Mesenchymal stem cell (in vitro differentiated cells and primary cell): ENCODE data around the gene FAM120C. TPM values are rescaled to one million over a fixed set of nuclear protein-coding genes. Genes with fewer than 3 reads are reported as not detected.

ENCODE experiments used
- DNase-seq: peaks from one replicate; pipeline ENCODE4 v3.0.0-alpha.2; 2013
- H2AFZ ChIP-seq: one replicate; pipeline ENCODE4 v1.6.1; 2013; ENCODE audit warnings: low read depth, mild to moderate bottlenecking, control low read depth, inconsistent platforms, low read length, moderate library complexity
- H2AK5ac ChIP-seq: 2 replicates; pipeline ENCODE4 v1.6.1; 2013; ENCODE audit warnings: low read length, moderate library complexity, mild to moderate bottlenecking, inconsistent platforms; ENCODE audit not compliant: severe bottlenecking
- H2BK120ac ChIP-seq: one replicate; pipeline ENCODE4 v1.6.1; 2013; ENCODE audit warnings: low read depth, mild to moderate bottlenecking, inconsistent platforms, low read length, moderate library complexity
- H2BK12ac ChIP-seq, 2 experiments: one replicate each; pipeline ENCODE4 v1.6.1; 2013; ENCODE audit warnings: inconsistent platforms in 2 of 2, low read length in 2 of 2, mild to moderate bottlenecking in 2 of 2, moderate library complexity in 2 of 2, control low read depth in 1 of 2
- H2BK15ac ChIP-seq: one replicate; pipeline ENCODE4 v1.6.1; 2013; ENCODE audit warnings: mild to moderate bottlenecking, low read depth, inconsistent platforms; ENCODE audit not compliant: poor library complexity, severe bottlenecking
- H2BK5ac ChIP-seq: 2 replicates; pipeline ENCODE4 v1.6.1; 2013; ENCODE audit warnings: low read depth, mild to moderate bottlenecking, low read length, control low read depth, inconsistent platforms; ENCODE audit not compliant: poor library complexity, severe bottlenecking
- H3K14ac ChIP-seq, 2 experiments: one replicate each; pipeline ENCODE4 v1.6.1; 2013; ENCODE audit warnings: inconsistent platforms in 2 of 2, low read length in 2 of 2, control low read depth in 1 of 2, mild to moderate bottlenecking in 1 of 2, moderate library complexity in 1 of 2
- H3K18ac ChIP-seq, 2 experiments: one replicate each; pipeline ENCODE4 v1.6.1; 2013; ENCODE audit warnings: inconsistent platforms in 2 of 2, low read length in 2 of 2, control low read depth in 1 of 2, low read depth in 1 of 2, mild to moderate bottlenecking in 1 of 2
- H3K23ac ChIP-seq, 2 experiments: one replicate each; pipeline ENCODE4 v1.6.1; 2013; ENCODE audit warnings: inconsistent platforms in 2 of 2, low read length in 2 of 2, mild to moderate bottlenecking in 2 of 2, moderate library complexity in 2 of 2, control low read depth in 1 of 2
- H3K27ac ChIP-seq: 2 replicates; pipeline ENCODE4 v1.5.1; 2013; ENCODE audit warnings: mild to moderate bottlenecking, moderate library complexity, low read length, control low read depth, inconsistent platforms; ENCODE audit not compliant: poor library complexity, severe bottlenecking
- H3K27me3 ChIP-seq, 2 experiments: 2 replicates each; pipeline versions ENCODE4 v1.6.1 to v1.7.0; 2013; ENCODE audit warnings: low read length in 2 of 2, mild to moderate bottlenecking in 2 of 2, moderate library complexity in 2 of 2, control low read depth in 1 of 2, inconsistent platforms in 1 of 2; ENCODE audit not compliant: control insufficient read depth in 1 of 2, insufficient read depth in 1 of 2
- H3K36me3 ChIP-seq, 2 experiments: 2 replicates each; pipeline versions ENCODE4 v1.6.1 to v1.7.0; 2013; ENCODE audit warnings: low read length in 2 of 2, control low read depth in 1 of 2, inconsistent platforms in 1 of 2, low read depth in 1 of 2, mild to moderate bottlenecking in 1 of 2; ENCODE audit not compliant: insufficient read depth in 2 of 2, control insufficient read depth in 1 of 2
- H3K4ac ChIP-seq, 2 experiments: one replicate each; pipeline ENCODE4 v1.6.1; 2013; ENCODE audit warnings: inconsistent platforms in 2 of 2, low read length in 2 of 2, mild to moderate bottlenecking in 2 of 2, moderate library complexity in 2 of 2, control low read depth in 1 of 2, low read depth in 1 of 2
- H3K4me1 ChIP-seq: 2 replicates; pipeline ENCODE4 v1.6.1; 2013; ENCODE audit warnings: low read depth, low read length, control low read depth; ENCODE audit not compliant: control insufficient read depth, insufficient read depth
- H3K4me2 ChIP-seq: 2 replicates; pipeline ENCODE4 v1.6.1; 2013; ENCODE audit warnings: low read length, mild to moderate bottlenecking, inconsistent platforms; ENCODE audit not compliant: poor library complexity, severe bottlenecking
- H3K4me3 ChIP-seq, 2 experiments: 2 replicates each; pipeline versions ENCODE4 v1.5.1 to v1.7.0; 2013; ENCODE audit warnings: low read length in 2 of 2, mild to moderate bottlenecking in 2 of 2, control low read depth in 1 of 2, low read depth in 1 of 2; ENCODE audit not compliant: insufficient read depth in 1 of 2
- H3K79me1 ChIP-seq: replicated peaks from 2 replicates; pipeline ENCODE4 v1.6.1; 2013; ENCODE audit warnings: mild to moderate bottlenecking, control low read depth, low read length, inconsistent platforms; ENCODE audit not compliant: poor library complexity, severe bottlenecking
- H3K9ac ChIP-seq: 2 replicates; pipeline ENCODE4 v1.7.0; 2013; ENCODE audit warnings: mild to moderate bottlenecking, low read length, moderate library complexity
- H3K9me3 ChIP-seq: 2 replicates; pipeline ENCODE4 v1.7.0; 2013; ENCODE audit warnings: mild to moderate bottlenecking, low read length; ENCODE audit not compliant: control insufficient read depth
- H4K8ac ChIP-seq: one replicate; pipeline ENCODE4 v1.6.1; 2013; ENCODE audit warnings: inconsistent platforms, mild to moderate bottlenecking, low read length, moderate library complexity
- H4K91ac ChIP-seq: one replicate; pipeline ENCODE4 v1.6.1; 2013; ENCODE audit warnings: mild to moderate bottlenecking, low read length, inconsistent platforms
- WGBS: methylation state at CpG from one replicate; pipeline ENCODE4 v1.1.7; 2013; ENCODE audit warnings: mixed read lengths; 5-methylcytosine and 5-hydroxymethylcytosine counted together
- small RNA-seq: library from polyadenylated mRNA; stranded (forward); fragments of <200 nt; extraction: miRNeasy Mini kit (QIAGEN cat#:217004); gene quantifications from one replicate; pipeline ENCODE3, GENCODE V24; 2013; ENCODE audit warnings: low read depth

Gene FAM120C

DNA sequence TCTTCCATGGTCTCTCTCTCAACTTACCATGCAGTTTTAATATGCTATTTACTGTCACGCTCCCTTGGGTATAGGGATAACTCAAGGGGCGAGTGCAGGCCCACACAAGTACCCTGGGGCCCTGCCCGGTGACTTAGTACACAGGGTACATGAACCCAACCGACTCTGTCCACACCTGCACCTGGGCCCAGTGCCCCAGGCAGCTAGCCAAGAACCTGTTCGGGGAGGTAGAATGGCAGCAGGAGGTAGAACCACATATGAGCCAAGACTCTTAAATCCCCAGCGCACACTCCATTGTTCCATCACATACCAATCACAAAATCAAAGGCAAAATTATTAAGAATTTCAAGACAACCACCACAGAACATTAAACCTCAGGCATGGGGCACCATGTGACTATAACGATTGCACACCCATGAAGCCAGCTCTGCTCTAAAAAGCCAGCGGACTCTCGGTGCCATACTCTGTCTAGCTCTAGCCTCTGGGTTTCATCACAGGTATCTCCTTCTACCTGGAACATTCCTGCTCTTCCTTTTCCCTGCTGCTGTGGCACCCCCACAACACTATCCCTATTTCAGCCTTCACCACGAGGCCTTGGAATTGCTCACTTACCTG lies 153.4 kb downstream of the FAM120C start:
- Histone ChIP-seq H3K4me3 (no peak overlapping the region), H3K27ac (no peak overlapping the region), H3K9ac (no peak overlapping the region), H2BK5ac (no peak overlapping the region), H2AK5ac (no peak overlapping the region), H4K8ac (no peak overlapping the region), H3K27me3 (peaks cover 0 to 9% of the 10 kb centered on the region in 2 experiments), H3K14ac (no peak overlapping the region), H2BK120ac (no peak overlapping the region), H2BK15ac (no peak overlapping the region), H3K4ac (no peak overlapping the region), H3K23ac (no peak overlapping the region), H3K4me2 (no peak overlapping the region), H3K79me1 (peaks cover 16% of the 10 kb centered on the region), H3K18ac (no peak overlapping the region), H2AFZ (no peak overlapping the region), H3K4me1 (no peaks in the 10 kb centered on the region), H3K36me3 (peaks cover 3 to 53% of the 10 kb centered on the region in 2 experiments), H4K91ac (no peak overlapping the region), H2BK12ac (no peak overlapping the region), H3K9me3 (no peaks in the 10 kb centered on the region)
- no peak for DNase-seq
- WGBS = 94% methylated on average over 10 of the region's 10 CpGs

DNA sequence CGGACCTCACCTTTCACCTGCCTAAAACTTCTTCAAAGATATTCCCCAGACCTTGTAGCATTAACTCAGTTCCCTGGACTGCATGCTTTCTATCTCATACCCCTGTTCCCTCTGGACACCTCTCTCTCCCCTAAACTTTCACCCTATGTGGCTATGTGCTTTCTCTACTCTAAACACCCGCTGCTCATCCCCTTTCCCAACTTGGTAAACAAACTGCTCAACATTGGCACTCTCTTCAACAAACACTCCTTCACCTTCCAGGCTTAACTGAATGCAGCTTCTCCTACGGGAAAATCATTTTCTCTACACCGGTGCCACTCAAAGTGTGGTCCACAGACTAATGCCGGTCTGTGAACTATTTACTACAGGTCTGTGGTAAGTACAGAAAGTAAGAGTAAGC lies 158.7 kb downstream of the FAM120C start:
- H2BK12ac ChIP-seq = no peak overlapping the region
- H2BK120ac ChIP-seq = no peak overlapping the region
- 100% methylated on average over 2 of the region's 5 CpGs for WGBS
- H3K9me3 ChIP-seq = no peaks in the 10 kb centered on the region
- H3K23ac ChIP-seq = no peak overlapping the region
- H3K27ac ChIP-seq = no peak overlapping the region
- H3K4ac ChIP-seq = no peak overlapping the region
- no peak overlapping the region for H4K8ac ChIP-seq
- no peak overlapping the region for H4K91ac ChIP-seq
- DNase-seq = no peak
- H2AK5ac ChIP-seq = no peak overlapping the region
- peaks cover 0 to 4% of the 10 kb centered on the region in 2 experiments for H3K27me3 ChIP-seq
- H3K18ac ChIP-seq = no peak overlapping the region
- peaks cover 0 to 36% of the 10 kb centered on the region in 2 experiments for H3K36me3 ChIP-seq
- H3K79me1 ChIP-seq = peaks cover 7% of the 10 kb centered on the region
- no peaks in the 10 kb centered on the region for H3K4me1 ChIP-seq
- no peak overlapping the region for H3K14ac ChIP-seq
- H3K9ac ChIP-seq = no peak overlapping the region
- H2BK15ac ChIP-seq = no peak overlapping the region
- H2BK5ac ChIP-seq = no peak overlapping the region
- H2AFZ ChIP-seq = no peak overlapping the region
- H3K4me3 ChIP-seq = no peak overlapping the region
- no peak overlapping the region for H3K4me2 ChIP-seq

Small RNA genes within 50 kb of the gene (small RNA-seq; reads per million reads assigned to genes)
- not detected for gene AL589872.1
